MM.1S (cell line): ENCODE results near the gene DHRS3.
"Not testable (repeated sequence)": the region's sequence is repeated elsewhere in the genome, so short reads cannot be mapped to it uniquely, and the experiment has no call there.

Experiments
- DNase-seq: peaks from one replicate; pipeline ENCODE4 v3.0.0-alpha.2; 2015
- H2AFZ ChIP-seq: fragments of 300-600 bp; sonication (generic); 2 replicates; pipeline ENCODE4 v1.6.0; 2016; ENCODE audit warnings: antibody characterized with exemption, low read length
- H3F3A ChIP-seq: fragments of 300-600 bp; sonication (generic); 2 replicates; pipeline ENCODE4 v1.6.1; 2016; ENCODE audit warnings: mild to moderate bottlenecking, antibody characterized with exemption, low read length, moderate library complexity, mixed read lengths; ENCODE audit not compliant: insufficient read depth
- H3K27ac ChIP-seq: fragments of 300-600 bp; sonication (generic); 2 replicates; pipeline ENCODE4 v1.5.1; 2016; ENCODE audit warnings: mild to moderate bottlenecking, low read length
- H3K27me3 ChIP-seq: fragments of 300-600 bp; sonication (generic); replicated peaks from 2 replicates; pipeline ENCODE4 v1.6.0; 2016; ENCODE audit warnings: low read length; ENCODE audit not compliant: insufficient read depth
- H3K36me3 ChIP-seq: fragments of 300-600 bp; sonication (generic); replicated peaks from 2 replicates; pipeline ENCODE4 v1.6.1; 2016; ENCODE audit warnings: mild to moderate bottlenecking, low read length, mixed read lengths; ENCODE audit not compliant: insufficient read depth
- H3K4me1 ChIP-seq: fragments of 300-600 bp; sonication (generic); 2 replicates; pipeline ENCODE4 v1.6.1; 2016; ENCODE audit warnings: low read length, mixed read lengths
- H3K4me2 ChIP-seq: fragments of 300-600 bp; sonication (generic); 2 replicates; pipeline ENCODE4 v1.6.0; 2016; ENCODE audit warnings: low read depth, low read length
- H3K4me3 ChIP-seq: fragments of 300-600 bp; sonication (generic); 2 replicates; pipeline ENCODE4 v1.5.1; 2016; ENCODE audit warnings: low read length, mixed read lengths
- H3K79me2 ChIP-seq: fragments of 300-600 bp; sonication (generic); 2 replicates; pipeline ENCODE4 v1.6.1; 2016; ENCODE audit warnings: mixed run types, low read length, mixed read lengths
- H3K9ac ChIP-seq: fragments of 300-600 bp; sonication (generic); 2 replicates; pipeline ENCODE4 v1.6.1; 2016; ENCODE audit warnings: low read length, mixed read lengths
- H3K9me2 ChIP-seq: fragments of 300-600 bp; sonication (generic); replicated peaks from 2 replicates; pipeline ENCODE4 v1.6.1; 2016; ENCODE audit warnings: mild to moderate bottlenecking, low read length, mixed read lengths; ENCODE audit not compliant: insufficient read depth
- H3K9me3 ChIP-seq: fragments of 300-600 bp; sonication (generic); replicated peaks from 2 replicates; pipeline ENCODE4 v1.6.1; 2016; ENCODE audit warnings: mild to moderate bottlenecking, low read length, mixed read lengths; ENCODE audit not compliant: insufficient read depth
- H4K20me1 ChIP-seq: fragments of 300-600 bp; sonication (generic); 2 replicates; pipeline ENCODE4 v1.6.1; 2016; ENCODE audit warnings: mild to moderate bottlenecking, low read length, moderate library complexity, mixed read lengths; ENCODE audit not compliant: insufficient read depth
- CTCF ChIP-seq: fragments of 300-600 bp; sonication (generic); IDR thresholded peaks from 2 replicates; pipeline ENCODE4 v1.5.1; 2016; ENCODE audit warnings: antibody characterized with exemption, low read length, mixed read lengths
- EZH2 ChIP-seq: fragments of 300-600 bp; sonication (generic); optimal IDR thresholded peaks from 2 replicates; pipeline ENCODE3; 2017; ENCODE audit warnings: low read depth, mild to moderate bottlenecking, antibody characterized with exemption, low read length, mixed read lengths
- EZH2phosphoT487 ChIP-seq: fragments of 300-600 bp; sonication (generic); IDR thresholded peaks from 2 replicates; pipeline ENCODE4 v1.6.1; 2018; ENCODE audit warnings: antibody characterized with exemption, low read length

The DHRS3 gene

GRCh38 chr1:12566484-12567287, 51.3 kb downstream of the DHRS3 start:
- Histone ChIP-seq H3K4me1 (no peaks in the 10 kb centered on the region), H3K27ac (no peak overlapping the region), H3K9ac (no peak overlapping the region), H2AFZ (no peak overlapping the region), H3K9me2 (no peaks in the 10 kb centered on the region), H3K36me3 (no peaks in the 10 kb centered on the region), H4K20me1 (no peaks in the 10 kb centered on the region), H3K79me2 (no peaks in the 10 kb centered on the region), H3F3A (no peaks in the 10 kb centered on the region), H3K4me2 (no peak overlapping the region), H3K27me3 (no peaks in the 10 kb centered on the region), H3K9me3 (no peaks in the 10 kb centered on the region), H3K4me3 (no peak overlapping the region)
- TF ChIP-seq EZH2 (no peak), CTCF (no peak), EZH2phosphoT487 (no peak)
- no peak for DNase-seq

- Histone ChIP-seq H3K27ac (no peak overlapping the region), H3K9me3 (no peaks in the 10 kb centered on the region), H3K36me3 (no peaks in the 10 kb centered on the region), H3K79me2 (no peaks in the 10 kb centered on the region), H3K27me3 (no peaks in the 10 kb centered on the region), H3K9me2 (no peaks in the 10 kb centered on the region), H3K4me1 (no peaks in the 10 kb centered on the region), H3K4me2 (no peak overlapping the region), H3K4me3 (no peak overlapping the region), H3F3A (no peaks in the 10 kb centered on the region), H3K9ac (no peak overlapping the region), H2AFZ (no peak overlapping the region), H4K20me1 (no peaks in the 10 kb centered on the region)
- TF ChIP-seq CTCF (no peak), EZH2 (no peak), EZH2phosphoT487 (no peak)
- no peak for DNase-seq
Observed at GRCh38 chr1:12565966-12566352, 52.1 kb downstream of the DHRS3 start.

- H3K27me3 ChIP-seq, result no peaks in the 10 kb centered on the region
- H3K4me3 ChIP-seq, result no peak overlapping the region
- no peak for TF ChIP-seq EZH2
- no peak for TF ChIP-seq EZH2phosphoT487
- TF ChIP-seq CTCF, result no peak
- no peaks in the 10 kb centered on the region for H3K79me2 ChIP-seq
- H3K9me3 ChIP-seq, result no peaks in the 10 kb centered on the region
- H3K4me1 ChIP-seq, result no peaks in the 10 kb centered on the region
- H3F3A ChIP-seq, result no peaks in the 10 kb centered on the region
- no peak overlapping the region for H3K4me2 ChIP-seq
- no peak overlapping the region for H3K27ac ChIP-seq
- no peak overlapping the region for H3K9ac ChIP-seq
- no peaks in the 10 kb centered on the region for H4K20me1 ChIP-seq
- no peak for DNase-seq
- H3K9me2 ChIP-seq, result no peaks in the 10 kb centered on the region
- no peaks in the 10 kb centered on the region for H3K36me3 ChIP-seq
- H2AFZ ChIP-seq, result no peak overlapping the region
Observed at GRCh38 chr1:12565094-12565965, 52.7 kb downstream of the DHRS3 start.

- H3K9me2 ChIP-seq, H2AFZ ChIP-seq, H3K4me3 ChIP-seq, H3F3A ChIP-seq, H3K79me2 ChIP-seq, H3K36me3 ChIP-seq, H3K4me2 ChIP-seq, H3K4me1 ChIP-seq, DNase-seq, H3K9ac ChIP-seq, H3K27ac ChIP-seq, H4K20me1 ChIP-seq, H3K9me3 ChIP-seq, H3K27me3 ChIP-seq: not testable (repeated sequence)
Observed at GRCh38 chr1:12564251-12564650, 53.8 kb downstream of the DHRS3 start.
